Neural progenitor cell (in vitro differentiated cells): ENCODE results near the gene MRPL24.

Experiments
- CTCF ChIP-seq: fragments of 200-600 bp; sonication (generic); IDR thresholded peaks from 2 replicates; pipeline ENCODE4 v1.5.1; 2017; ENCODE audit warnings: antibody characterized with exemption, mild to moderate bottlenecking
- EZH2 ChIP-seq: fragments of 200-600 bp; sonication (generic); IDR thresholded peaks from 2 replicates; pipeline ENCODE4 v1.6.1; 2017; ENCODE audit warnings: antibody characterized with exemption, mild to moderate bottlenecking, moderate library complexity
- EZH2phosphoT487 ChIP-seq: fragments of 200-600 bp; sonication (generic); IDR thresholded peaks from 2 replicates; pipeline ENCODE4 v1.6.1; 2017; ENCODE audit warnings: antibody characterized with exemption

- TF ChIP-seq CTCF (peak; percentile 11), EZH2phosphoT487 (no peak), EZH2 (no peak)
Observed at GRCh38 chr1:156773607-156774006, 32.7 kb upstream of the MRPL24 start.
